NCI-H748 (cell line): ENCODE measurements around the gene RET.
A peak's percentile ranks its signal among the peaks of the same experiment; 100 is the strongest.

Experiments used
- DNase-seq: peaks from one replicate; lab custom pipeline; 2025; ENCODE audit not compliant: unreplicated experiment; lab: John Stamatoyannopoulos, UW

RET gene

GRCh38 chr10:43076876-43077420 is at the start of gene RET:
TSS of gene RET (plus strand) at chr10:43077069. CDS start at chr10:43077259, 190 bp downstream.
- DNase-seq: peak; percentile 57

GRCh38 chr10:43027331-43027955 is 49.4 kb upstream of the RET start:
- DNase-seq: no peak

GRCh38 chr10:43028143-43028542 is 48.7 kb upstream of the RET start:
- DNase-seq: no peak

GRCh38 chr10:43029043-43029442 is 47.8 kb upstream of the RET start:
- DNase-seq: no peak

GRCh38 chr10:43032613-43033012 is 44.3 kb upstream of the RET start:
- no peak for DNase-seq

GRCh38 chr10:43035800-43036199 is 41.1 kb upstream of the RET start:
- DNase-seq: peak; percentile 4

GRCh38 chr10:43036481-43037428 is 40.1 kb upstream of the RET start:
- DNase-seq: no peak

- DNase-seq: no peak
These were observed 39.4 kb upstream of the RET start for GRCh38 chr10:43037440-43037839.

GRCh38 chr10:43037942-43038782 is 38.7 kb upstream of the RET start:
- no peak for DNase-seq

- DNase-seq: no peak
These were observed 37.9 kb upstream of the RET start for GRCh38 chr10:43038783-43039623.

GRCh38 chr10:43039624-43040481 is 37.0 kb upstream of the RET start:
- DNase-seq: no peak

- DNase-seq: no peak
These were observed 36.2 kb upstream of the RET start for GRCh38 chr10:43040482-43041256.

GRCh38 chr10:43041422-43042342 is 35.2 kb upstream of the RET start:
- no peak for DNase-seq

GRCh38 chr10:43042503-43043341 is 34.1 kb upstream of the RET start:
- no peak for DNase-seq

GRCh38 chr10:43043342-43043772 is 33.5 kb upstream of the RET start:
- no peak for DNase-seq

- no peak for DNase-seq
These were observed 33.0 kb upstream of the RET start for GRCh38 chr10:43043773-43044447.
